ACC112 (cell line): Measurements from ENCODE around the gene FGF16.
A peak's percentile ranks its signal among the peaks of the same experiment; 100 is the strongest.

Source experiments
- H2AFZ ChIP-seq: fragments of 200-600 bp; sonication (generic); one replicate; pipeline ENCODE4 v1.6.0; 2017; ENCODE audit warnings: antibody characterized with exemption, low read length; ENCODE audit not compliant: unreplicated experiment
- H3K27ac ChIP-seq: fragments of 200-600 bp; sonication (generic); 2 replicates; pipeline ENCODE4 v1.5.1; 2014; ENCODE audit warnings: low read depth, mild to moderate bottlenecking, antibody characterized with exemption, low read length, moderate library complexity
- H3K27me3 ChIP-seq: fragments of 200-600 bp; sonication (generic); 2 replicates; pipeline ENCODE4 v1.6.1; 2014; ENCODE audit warnings: mild to moderate bottlenecking, antibody characterized with exemption, low read length, moderate library complexity, mixed read lengths; ENCODE audit not compliant: insufficient read depth
- H3K36me3 ChIP-seq: fragments of 200-600 bp; sonication (generic); 2 replicates; pipeline ENCODE4 v1.6.1; 2016; ENCODE audit warnings: mild to moderate bottlenecking, antibody characterized with exemption, low read length, moderate library complexity, mixed read lengths; ENCODE audit not compliant: insufficient read depth
- H3K4me1 ChIP-seq: fragments of 200-600 bp; sonication (generic); one replicate; pipeline ENCODE4 v1.6.1; 2016; ENCODE audit warnings: low read length, mixed read lengths; ENCODE audit not compliant: insufficient read depth, unreplicated experiment, control insufficient read depth
- H3K4me3 ChIP-seq: fragments of 200-600 bp; sonication (generic); 2 replicates; pipeline ENCODE4 v1.5.1; 2014; ENCODE audit warnings: mild to moderate bottlenecking, low read depth, low read length
- H3K79me2 ChIP-seq: fragments of 200-600 bp; sonication (generic); one replicate; pipeline ENCODE4 v1.6.0; 2016; ENCODE audit warnings: low read length; ENCODE audit not compliant: control insufficient read depth, unreplicated experiment, insufficient read depth

FGF16 gene

DNA sequence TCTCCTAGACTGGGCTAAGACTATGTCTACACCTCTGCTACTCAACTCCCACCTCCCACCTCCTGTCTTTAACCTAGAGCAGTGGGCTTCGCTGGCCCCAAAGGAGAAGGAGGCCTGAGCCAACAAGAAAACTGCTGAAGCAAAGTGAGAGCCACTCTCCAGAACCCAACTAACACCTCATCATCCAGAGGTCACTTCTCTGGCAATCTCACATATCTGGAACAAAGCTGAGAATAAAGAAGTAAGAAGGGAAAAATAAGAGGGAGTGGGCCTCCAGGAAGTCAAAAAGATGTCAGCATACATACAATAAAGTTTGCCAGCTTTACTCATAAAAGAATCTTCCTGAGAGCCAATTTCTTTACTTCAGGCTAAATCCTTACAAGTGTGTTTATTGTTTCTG is 18.6 kb upstream of the FGF16 start:
- Histone ChIP-seq H3K79me2 (no peaks in the 10 kb centered on the region), H2AFZ (no peak overlapping the region), H3K36me3 (no peaks in the 10 kb centered on the region), H3K4me3 (no peak overlapping the region), H3K27me3 (no peaks in the 10 kb centered on the region), H3K4me1 (peaks cover 22% of the 10 kb centered on the region), H3K27ac (no peak overlapping the region)

GRCh38 chrX:77431227-77431626 is 16.0 kb upstream of the FGF16 start:
- H3K79me2 ChIP-seq = no peaks in the 10 kb centered on the region
- no peak overlapping the region for H3K4me3 ChIP-seq
- H3K27ac ChIP-seq = no peak overlapping the region
- H2AFZ ChIP-seq = no peak overlapping the region
- no peaks in the 10 kb centered on the region for H3K36me3 ChIP-seq
- H3K27me3 ChIP-seq = no peaks in the 10 kb centered on the region
- H3K4me1 ChIP-seq = peaks cover 28% of the 10 kb centered on the region

GRCh38 chrX:77433001-77433400 is 14.2 kb upstream of the FGF16 start:
- Histone ChIP-seq H3K79me2 (no peaks in the 10 kb centered on the region), H3K4me3 (no peak overlapping the region), H3K36me3 (no peaks in the 10 kb centered on the region), H2AFZ (no peak overlapping the region), H3K27ac (no peak overlapping the region), H3K4me1 (peaks cover 15% of the 10 kb centered on the region), H3K27me3 (no peaks in the 10 kb centered on the region)

DNA sequence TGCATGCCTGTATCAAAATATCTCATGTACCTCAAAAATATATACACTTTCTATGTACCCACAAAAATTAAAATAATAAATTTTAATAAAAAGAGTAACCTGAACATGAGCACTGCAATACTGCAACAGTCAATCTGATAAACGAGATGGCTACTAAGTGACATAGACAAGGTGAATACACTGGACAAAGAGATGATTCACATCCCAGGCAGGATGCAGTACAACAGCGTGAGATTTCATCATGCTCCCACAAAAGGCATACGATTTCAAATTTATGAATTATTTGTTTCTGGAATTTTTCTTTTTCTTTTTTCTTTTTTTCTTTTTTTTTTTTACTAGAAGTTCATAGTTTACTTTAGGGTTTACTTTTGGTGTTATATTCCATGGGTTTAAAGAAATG is 12.2 kb upstream of the FGF16 start:
- Histone ChIP-seq H3K4me1 (peaks cover 13% of the 10 kb centered on the region), H2AFZ (no peak overlapping the region), H3K79me2 (no peaks in the 10 kb centered on the region), H3K27me3 (no peaks in the 10 kb centered on the region), H3K4me3 (no peak overlapping the region), H3K36me3 (no peaks in the 10 kb centered on the region), H3K27ac (no peak overlapping the region)

- H3K4me1 ChIP-seq = peaks cover 15% of the 10 kb centered on the region
- no peak overlapping the region for H2AFZ ChIP-seq
- no peaks in the 10 kb centered on the region for H3K36me3 ChIP-seq
- no peaks in the 10 kb centered on the region for H3K27me3 ChIP-seq
- H3K79me2 ChIP-seq = no peaks in the 10 kb centered on the region
- peak overlapping the region; percentile 55 for H3K27ac ChIP-seq
- H3K4me3 ChIP-seq = no peak overlapping the region
Observed at GRCh38 chrX:77436271-77436670, 10.9 kb upstream of the FGF16 start.

GRCh38 chrX:77436682-77437081 is 10.5 kb upstream of the FGF16 start:
- Histone ChIP-seq H3K79me2 (no peaks in the 10 kb centered on the region), H3K27me3 (no peaks in the 10 kb centered on the region), H3K27ac (peak overlapping the region; percentile 55), H2AFZ (no peak overlapping the region), H3K4me1 (peaks cover 19% of the 10 kb centered on the region), H3K36me3 (no peaks in the 10 kb centered on the region), H3K4me3 (no peak overlapping the region)

- no peak overlapping the region for H2AFZ ChIP-seq
- peaks cover 33% of the 10 kb centered on the region for H3K4me1 ChIP-seq
- H3K27me3 ChIP-seq = no peaks in the 10 kb centered on the region
- H3K36me3 ChIP-seq = no peaks in the 10 kb centered on the region
- H3K27ac ChIP-seq = no peak overlapping the region
- no peak overlapping the region for H3K4me3 ChIP-seq
- no peaks in the 10 kb centered on the region for H3K79me2 ChIP-seq
Observed at GRCh38 chrX:77440330-77440729, 6.9 kb upstream of the FGF16 start.

GRCh38 chrX:77441033-77441432 is 6.2 kb upstream of the FGF16 start:
- Histone ChIP-seq H3K27me3 (no peaks in the 10 kb centered on the region), H3K27ac (no peak overlapping the region), H3K4me1 (peaks cover 28% of the 10 kb centered on the region), H2AFZ (no peak overlapping the region), H3K4me3 (no peak overlapping the region), H3K36me3 (no peaks in the 10 kb centered on the region), H3K79me2 (no peaks in the 10 kb centered on the region)

DNA sequence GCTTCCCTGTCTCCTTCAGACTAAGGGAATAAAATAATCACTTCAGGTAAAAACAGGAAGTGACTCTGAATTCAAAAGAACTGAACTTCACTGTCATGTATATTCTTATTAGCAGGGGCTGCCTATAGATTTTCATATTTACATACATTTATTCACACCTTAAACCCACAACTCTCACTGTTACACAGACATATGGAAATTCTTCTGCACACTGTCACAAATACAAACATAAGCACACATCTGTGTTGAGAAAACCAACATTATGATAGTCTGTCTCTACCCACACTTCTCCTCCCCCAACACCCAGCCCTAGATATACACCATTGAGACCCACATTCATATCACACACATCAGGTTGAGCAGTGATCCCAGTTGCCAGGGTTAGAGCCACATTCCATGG is 5.7 kb upstream of the FGF16 start:
- Histone ChIP-seq H3K79me2 (no peaks in the 10 kb centered on the region), H3K36me3 (no peaks in the 10 kb centered on the region), H2AFZ (no peak overlapping the region), H3K27ac (no peak overlapping the region), H3K4me3 (no peak overlapping the region), H3K4me1 (peaks cover 24% of the 10 kb centered on the region), H3K27me3 (no peaks in the 10 kb centered on the region)

DNA sequence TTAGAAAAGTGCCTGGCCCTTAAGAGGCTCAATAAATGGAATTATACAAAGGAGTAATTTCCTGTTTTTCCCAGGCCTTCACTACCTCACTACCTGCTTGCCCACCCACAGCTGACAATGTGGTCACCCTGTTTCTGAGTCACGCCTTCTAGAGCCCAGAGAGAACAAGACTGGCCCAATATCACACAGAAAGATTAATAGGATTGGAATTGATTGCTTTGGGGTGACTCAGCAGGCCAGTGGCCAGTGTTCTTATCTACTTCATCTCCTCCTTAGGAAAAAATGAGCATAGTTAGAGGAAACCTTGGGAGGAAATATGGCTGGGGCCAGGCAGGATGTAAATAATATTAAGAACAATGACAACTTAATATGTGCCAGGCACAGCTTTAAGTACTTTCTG is 4.5 kb upstream of the FGF16 start:
- Histone ChIP-seq H3K36me3 (no peaks in the 10 kb centered on the region), H2AFZ (no peak overlapping the region), H3K4me3 (no peak overlapping the region), H3K27ac (peak overlapping the region; percentile 77), H3K4me1 (peaks cover 22% of the 10 kb centered on the region), H3K79me2 (no peaks in the 10 kb centered on the region), H3K27me3 (no peaks in the 10 kb centered on the region)

DNA sequence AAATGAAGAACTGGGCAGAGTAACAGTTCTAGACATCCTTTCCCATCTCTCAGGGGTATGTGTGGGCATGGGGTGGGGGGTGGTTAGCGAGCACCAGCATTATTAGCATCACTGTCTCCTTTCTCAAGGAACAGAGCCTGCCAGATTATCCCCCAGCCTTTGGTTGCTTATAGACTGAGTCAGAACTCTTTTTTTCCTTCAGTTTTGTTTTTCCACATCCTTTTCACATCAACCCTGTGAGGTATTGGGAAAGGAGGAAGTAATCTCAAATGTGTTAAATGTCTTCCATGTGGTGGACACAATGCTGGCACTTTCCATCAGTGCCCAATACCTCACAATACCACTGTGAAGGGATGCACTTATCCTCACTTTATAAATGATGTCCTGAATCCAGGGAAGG is 3.1 kb upstream of the FGF16 start:
- Histone ChIP-seq H3K36me3 (no peaks in the 10 kb centered on the region), H3K79me2 (no peaks in the 10 kb centered on the region), H3K27me3 (no peaks in the 10 kb centered on the region), H3K4me3 (no peak overlapping the region), H3K27ac (no peak overlapping the region), H2AFZ (no peak overlapping the region), H3K4me1 (peaks cover 22% of the 10 kb centered on the region)
